ENCODE measurements around the gene FEN1. TPM values are rescaled to one million over a fixed set of nuclear protein-coding genes. Genes with fewer than 3 reads are reported as not detected.

The FEN1 gene
- polyA plus RNA-seq, 4 donors, result 19.4 to 39.7 (median 37.9) TPM

GRCh38 chr11:61793083-61793828 lies 545 bp downstream of the FEN1 start:
- no peak for DNase-seq (ENCODE audit: low read depth in 4 of 4, low spot score in 3 of 4)

GRCh38 chr11:61793829-61794204 lies 1.1 kb downstream of the FEN1 start:
- DNase-seq (ENCODE audit: low read depth in 4 of 4, low spot score in 3 of 4), result no peak

DNA sequence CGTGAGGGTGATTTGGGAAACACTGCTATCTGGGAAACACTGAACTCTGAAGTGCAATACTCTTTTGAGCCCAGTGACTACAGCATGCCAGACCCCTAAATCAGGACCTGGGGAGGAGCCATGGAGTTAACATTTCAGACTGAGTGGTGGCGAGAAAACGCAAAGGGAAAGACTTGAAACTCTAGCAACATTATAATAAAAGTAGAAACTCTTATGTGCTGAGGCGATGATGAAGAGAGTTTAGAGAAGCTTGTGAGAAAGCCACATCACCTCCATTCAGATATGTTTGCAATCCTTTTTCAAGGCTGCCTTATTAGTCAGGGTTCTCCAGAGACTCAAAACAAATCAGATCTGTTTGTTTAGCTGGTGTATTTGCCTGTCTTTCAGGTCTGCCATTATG lies 1.9 kb downstream of the FEN1 start:
- DNase-seq (ENCODE audit: low read depth in 4 of 4, low spot score in 3 of 4), result no peak

GRCh38 chr11:61795459-61795858 lies 2.7 kb downstream of the FEN1 start:
- DNase-seq (ENCODE audit: low read depth in 4 of 4, low spot score in 3 of 4), result no peak

DNA sequence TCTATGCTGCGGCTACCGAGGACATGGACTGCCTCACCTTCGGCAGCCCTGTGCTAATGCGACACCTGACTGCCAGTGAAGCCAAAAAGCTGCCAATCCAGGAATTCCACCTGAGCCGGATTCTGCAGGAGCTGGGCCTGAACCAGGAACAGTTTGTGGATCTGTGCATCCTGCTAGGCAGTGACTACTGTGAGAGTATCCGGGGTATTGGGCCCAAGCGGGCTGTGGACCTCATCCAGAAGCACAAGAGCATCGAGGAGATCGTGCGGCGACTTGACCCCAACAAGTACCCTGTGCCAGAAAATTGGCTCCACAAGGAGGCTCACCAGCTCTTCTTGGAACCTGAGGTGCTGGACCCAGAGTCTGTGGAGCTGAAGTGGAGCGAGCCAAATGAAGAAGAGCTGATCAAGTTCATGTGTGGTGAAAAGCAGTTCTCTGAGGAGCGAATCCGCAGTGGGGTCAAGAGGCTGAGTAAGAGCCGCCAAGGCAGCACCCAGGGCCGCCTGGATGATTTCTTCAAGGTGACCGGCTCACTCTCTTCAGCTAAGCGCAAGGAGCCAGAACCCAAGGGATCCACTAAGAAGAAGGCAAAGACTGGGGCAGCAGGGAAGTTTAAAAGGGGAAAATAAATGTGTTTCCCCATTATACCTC lies 3.3 kb downstream of the FEN1 start:
- no peak for DNase-seq (ENCODE audit: low read depth in 4 of 4, low spot score in 3 of 4)

DNA sequence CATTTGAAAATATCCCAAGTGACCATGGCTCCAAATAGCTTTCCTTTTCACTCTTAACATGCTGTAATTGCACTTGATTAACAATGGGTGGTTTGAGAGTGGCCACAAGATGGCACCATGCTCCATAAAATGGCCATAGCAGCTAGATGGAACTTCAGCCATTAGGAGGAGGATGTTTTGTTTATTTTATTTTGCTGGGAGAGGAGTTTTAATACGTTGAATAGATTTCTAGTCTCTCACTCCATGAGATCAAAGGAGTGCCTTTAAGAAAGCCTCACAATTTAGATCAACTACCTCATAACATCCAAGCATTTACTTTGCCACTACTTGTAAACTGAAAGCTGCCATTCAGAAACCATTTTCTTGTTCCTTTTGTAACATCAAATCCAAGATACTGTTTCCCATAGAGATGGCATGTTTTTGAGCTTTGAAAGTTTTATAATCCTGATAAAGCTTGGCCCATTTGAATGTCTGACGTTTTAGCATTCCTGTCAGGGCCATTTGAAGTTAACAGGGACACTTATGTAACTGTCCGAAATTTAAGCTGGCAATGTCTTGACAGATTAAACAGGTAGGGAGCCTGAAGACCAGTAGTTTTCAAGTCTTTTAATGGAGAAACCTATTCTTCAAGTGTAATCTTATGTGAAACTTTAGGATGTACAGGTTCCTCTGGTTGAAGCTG lies 4.7 kb downstream of the FEN1 start:
- DNase-seq (ENCODE audit: low read depth in 4 of 4, low spot score in 3 of 4), result peak in 2 of 4 donors; percentile 64 to 67

DNA sequence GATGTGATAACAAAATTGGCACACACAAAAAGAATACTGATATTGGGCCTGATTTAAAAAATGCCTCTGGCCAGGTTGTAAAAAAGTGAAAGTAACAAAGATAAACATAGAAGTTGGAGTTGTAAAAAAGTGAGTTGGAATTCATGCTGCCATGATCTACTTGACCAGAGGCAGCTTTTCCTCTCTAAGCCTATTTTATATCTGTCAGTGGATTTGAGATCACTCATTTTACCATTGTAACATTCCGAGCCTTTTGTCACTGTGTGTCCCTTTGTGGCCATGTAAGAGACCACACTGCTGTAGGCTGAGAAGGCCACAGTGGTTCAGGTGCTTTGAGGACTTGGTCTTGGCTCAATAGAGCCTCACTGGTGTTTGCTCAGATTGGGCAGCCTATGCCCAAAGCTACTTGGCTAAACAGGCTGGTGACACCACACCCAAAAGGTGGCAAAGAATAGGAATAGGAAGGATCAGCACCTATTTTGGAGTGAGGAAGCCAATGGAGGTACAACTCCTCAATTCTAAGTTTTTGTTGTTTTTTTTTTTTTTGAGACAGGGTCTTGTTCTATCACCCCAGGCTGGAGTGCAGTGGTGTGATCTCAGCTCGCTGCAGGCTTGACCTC lies 7.1 kb downstream of the FEN1 start:
- no peak for DNase-seq (ENCODE audit: low read depth in 4 of 4, low spot score in 3 of 4)

- no peak for DNase-seq (ENCODE audit: low read depth in 4 of 4, low spot score in 3 of 4)
These were observed 7.9 kb downstream of the FEN1 start for GRCh38 chr11:61800331-61801281.

DNA sequence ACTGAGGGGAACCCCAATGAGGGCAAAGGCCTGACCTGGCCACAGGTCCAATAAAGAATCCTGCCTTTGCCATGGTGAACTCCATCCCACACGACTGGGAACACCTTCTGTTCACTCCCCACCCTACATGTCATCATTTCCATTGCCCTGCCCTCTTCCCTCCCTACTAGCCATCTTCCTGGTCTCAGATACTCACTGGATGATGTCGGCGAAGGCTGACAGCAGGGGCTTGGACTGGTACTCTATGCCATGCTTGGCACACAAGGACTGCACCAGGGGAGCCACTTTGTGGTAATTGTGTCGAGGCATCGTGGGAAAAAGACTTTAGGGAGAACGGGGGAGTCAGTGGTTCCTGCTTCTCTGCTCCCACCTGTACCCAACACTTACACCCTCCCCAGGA lies 9.9 kb downstream of the FEN1 start:
- no peak for DNase-seq (ENCODE audit: low read depth in 4 of 4, low spot score in 3 of 4)

DNA sequence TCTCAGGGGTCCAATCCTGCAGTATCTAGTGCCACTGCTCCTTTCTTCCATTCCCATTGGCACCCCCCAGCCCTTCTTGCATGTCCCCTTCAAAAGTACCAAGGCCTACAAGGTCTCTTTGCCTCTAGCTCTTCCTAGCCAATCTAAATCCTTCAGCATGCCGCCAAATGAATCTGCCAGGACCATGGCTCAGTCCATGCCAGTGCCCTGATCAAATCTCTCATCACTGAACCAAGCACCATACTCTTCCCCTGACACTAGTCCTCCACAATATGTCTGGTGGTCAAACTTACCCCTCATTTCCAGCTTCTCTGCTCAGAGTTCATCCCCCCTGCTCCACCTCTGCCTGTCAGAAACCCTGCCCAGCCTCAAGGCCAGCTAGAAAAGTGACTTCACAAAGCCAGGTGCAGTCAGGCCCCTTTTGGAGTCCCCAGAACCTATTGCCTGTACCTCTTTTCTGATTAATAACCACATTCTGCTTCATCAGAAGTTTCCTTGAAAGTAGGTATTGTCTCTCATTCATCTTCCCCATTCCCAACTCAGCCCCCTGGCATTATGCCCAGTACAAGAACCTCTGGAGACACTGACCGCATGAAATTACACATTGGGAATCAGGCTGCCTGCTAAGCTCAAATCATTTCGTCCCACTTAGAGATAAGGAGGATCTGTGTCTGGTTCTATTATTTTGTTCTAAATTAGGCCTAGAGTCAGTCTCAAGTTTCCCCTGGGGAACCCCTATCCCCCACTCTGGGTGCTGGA lies 11.4 kb downstream of the FEN1 start:
- no peak for DNase-seq (ENCODE audit: low read depth in 4 of 4, low spot score in 3 of 4)

- DNase-seq (ENCODE audit: low read depth in 4 of 4, low spot score in 3 of 4), result no peak
These were observed 12.4 kb downstream of the FEN1 start for GRCh38 chr11:61805146-61805545.

DNA sequence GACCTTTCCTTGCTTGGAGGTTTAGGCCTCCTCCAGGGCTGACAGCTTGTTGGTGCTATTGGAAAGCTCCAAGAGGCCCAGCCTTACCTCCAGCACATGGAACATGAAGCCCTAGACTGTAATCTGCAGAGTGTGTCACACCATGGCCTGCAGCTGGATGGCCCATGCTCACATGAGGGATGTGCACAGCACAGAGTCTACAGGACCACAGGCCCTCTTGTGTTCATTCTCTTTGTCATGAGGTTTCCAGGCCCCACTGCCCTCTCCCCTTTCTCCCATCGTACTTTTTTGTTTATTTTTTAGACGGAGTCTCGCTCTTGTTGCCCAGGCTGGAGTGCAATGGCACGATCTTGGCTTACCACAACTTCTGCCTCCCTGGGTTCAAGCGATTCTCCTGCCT lies 14.1 kb downstream of the FEN1 start:
- DNase-seq (ENCODE audit: low read depth in 4 of 4, low spot score in 3 of 4), result no peak

DNA sequence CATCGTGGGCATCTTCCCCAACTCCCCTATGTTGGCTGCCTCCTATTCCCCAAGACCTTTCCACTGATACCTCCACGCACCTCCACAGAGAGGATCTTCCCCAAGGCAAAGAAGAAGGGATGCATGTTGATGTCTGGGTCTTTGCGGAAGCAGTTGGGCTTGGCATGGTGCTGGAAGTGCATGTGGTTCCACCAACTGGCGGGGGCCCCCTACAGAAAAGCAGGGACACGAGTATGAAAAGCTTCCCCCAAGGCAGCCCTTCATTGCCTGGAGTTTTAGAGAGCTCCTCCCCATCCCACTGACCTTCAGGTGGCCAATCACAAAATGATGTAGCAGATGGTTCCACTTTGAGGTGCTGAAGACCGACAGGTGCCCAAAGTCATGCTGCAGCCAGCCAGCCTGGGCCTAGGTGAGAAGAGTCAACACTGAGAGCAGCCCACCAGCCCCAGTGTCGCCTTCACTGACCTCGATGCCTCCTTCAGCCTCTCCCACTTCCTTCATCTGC lies 18.0 kb downstream of the FEN1 start:
- DNase-seq (ENCODE audit: low read depth in 4 of 4, low spot score in 3 of 4), result no peak

GRCh38 chr11:61811831-61812230 lies 19.1 kb downstream of the FEN1 start:
- DNase-seq (ENCODE audit: low read depth in 4 of 4, low spot score in 3 of 4), result no peak

- no peak for DNase-seq (ENCODE audit: low read depth in 4 of 4, low spot score in 3 of 4)
These were observed 20.2 kb downstream of the FEN1 start for GRCh38 chr11:61812736-61813411.

- DNase-seq (ENCODE audit: low read depth in 4 of 4, low spot score in 3 of 4), result no peak
These were observed 21.7 kb downstream of the FEN1 start for GRCh38 chr11:61814247-61814957.

GRCh38 chr11:61814958-61815789 lies 22.5 kb downstream of the FEN1 start:
- peak; percentile 81 to 87 (median 83) for DNase-seq (ENCODE audit: low read depth in 4 of 4, low spot score in 3 of 4)

All from left renal pelvis (tissue), 4 donors.